IMR-90 (cell line): ENCODE measurements around the gene SLC2A14. TPM values are rescaled to one million over a fixed set of nuclear protein-coding genes. Genes with fewer than 3 reads are reported as not detected.
"Not testable (repeated sequence)": the region's sequence is repeated elsewhere in the genome, so short reads cannot be mapped to it uniquely, and the experiment has no call there.

Source experiments
- ATAC-seq: fragments of 200-7000 bp; cut with Tn5 transposase; 2 replicates; pipeline ENCODE4 v1.9.1; 2020; ENCODE audit warnings: low read depth, mild to moderate bottlenecking, moderate library complexity
- BruUV-seq: library from RNA; stranded (reverse); fragments of 400-500 nt; replicated peaks from 2 replicates; lab custom pipeline; 2021; lab: Mats Ljungman, UMichigan
- CTCF ChIA-PET: fragments of 300-600 bp; formaldehyde crosslinking; extraction: SDS; loops from one replicate; lab custom pipeline; 2021; ENCODE audit warnings: antibody characterized with exemption; lab: Yijun Ruan, JAX
- POLR2A ChIA-PET: fragments of 300-600 bp; sonication (Branson Sonifier 250); formaldehyde crosslinking; loops from one replicate; lab custom pipeline; 2022; ENCODE audit warnings: antibody characterized with exemption; ENCODE audit not compliant: unreplicated experiment; lab: Charles Lee
- DNase-seq: peaks from one replicate; pipeline ENCODE4 v3.0.0; 2013
- H2AFZ ChIP-seq: replicated peaks from 2 replicates; pipeline ENCODE3; 2013; ENCODE audit warnings: low read length, mild to moderate bottlenecking; ENCODE audit not compliant: poor library complexity
- H2AK5ac ChIP-seq: 2 replicates; pipeline ENCODE4 v1.6.1; 2013; ENCODE audit warnings: low read depth, low read length, inconsistent platforms
- H2AK9ac ChIP-seq: replicated peaks from 2 replicates; pipeline ENCODE3; 2013; ENCODE audit warnings: mild to moderate bottlenecking, low read depth, low read length, moderate library complexity; ENCODE audit not compliant: poor library complexity
- H2BK120ac ChIP-seq: 2 replicates; pipeline ENCODE4 v1.6.1; 2013; ENCODE audit warnings: low read depth, low read length, inconsistent platforms
- H2BK15ac ChIP-seq: 3 replicates; pipeline ENCODE4 v1.6.1; 2013; ENCODE audit warnings: low read depth, low read length, inconsistent platforms
- H2BK20ac ChIP-seq: 2 replicates; pipeline ENCODE4 v1.6.1; 2013; ENCODE audit warnings: low read depth, mild to moderate bottlenecking, inconsistent platforms, low read length, moderate library complexity
- H2BK5ac ChIP-seq: 2 replicates; pipeline ENCODE4 v1.6.1; 2013; ENCODE audit warnings: mild to moderate bottlenecking, low read depth, low read length, inconsistent platforms; ENCODE audit not compliant: poor library complexity, severe bottlenecking
- H3K14ac ChIP-seq: replicated peaks from 2 replicates; pipeline ENCODE4 v1.6.1; 2013; ENCODE audit warnings: low read depth, low read length, inconsistent platforms
- H3K18ac ChIP-seq: 2 replicates; pipeline ENCODE4 v1.6.1; 2013; ENCODE audit warnings: low read depth, low read length, control low read depth
- H3K23ac ChIP-seq: 2 replicates; pipeline ENCODE4 v1.6.1; 2013; ENCODE audit warnings: low read depth, low read length, inconsistent platforms
- H3K27ac ChIP-seq: 2 replicates; pipeline ENCODE4 v1.5.1; 2013; ENCODE audit warnings: mild to moderate bottlenecking, control low read depth, low read length; ENCODE audit not compliant: insufficient read depth
- H3K27me3 ChIP-seq: 2 replicates; pipeline ENCODE4 v1.6.1; 2013; ENCODE audit warnings: low read length; ENCODE audit not compliant: control insufficient read depth, insufficient read depth
- H3K36me3 ChIP-seq: 2 replicates; pipeline ENCODE4 v1.6.1; 2013; ENCODE audit warnings: low read length, mixed read lengths; ENCODE audit not compliant: control insufficient read depth, insufficient read depth
- H3K4ac ChIP-seq: 2 replicates; pipeline ENCODE4 v1.6.1; 2013; ENCODE audit warnings: low read depth, low read length, inconsistent platforms
- H3K4me1 ChIP-seq: 2 replicates; pipeline ENCODE4 v1.6.1; 2013; ENCODE audit warnings: low read length, mixed read lengths; ENCODE audit not compliant: control insufficient read depth, insufficient read depth
- H3K4me2 ChIP-seq: 2 replicates; pipeline ENCODE4 v1.6.1; 2013; ENCODE audit warnings: low read depth, mild to moderate bottlenecking, control low read depth, low read length, moderate library complexity
- H3K4me3 ChIP-seq: 2 replicates; pipeline ENCODE4 v1.5.1; 2013; ENCODE audit warnings: low read depth, mild to moderate bottlenecking, control low read depth, low read length, moderate library complexity; ENCODE audit not compliant: insufficient read depth
- H3K56ac ChIP-seq: 2 replicates; pipeline ENCODE4 v1.6.1; 2013; ENCODE audit warnings: low read length, inconsistent platforms; ENCODE audit not compliant: insufficient read depth; ENCODE audit errors: extremely low read depth
- H3K79me1 ChIP-seq, 2 experiments: 2 replicates each; pipeline ENCODE4 v1.6.1; 2013; ENCODE audit warnings: low read length in 2 of 2, inconsistent platforms in 1 of 2, low read depth in 1 of 2
- H3K9ac ChIP-seq: 2 replicates; pipeline ENCODE4 v1.6.1; 2013; ENCODE audit warnings: low read depth, low read length, control low read depth
- H3K9me1 ChIP-seq: 2 replicates; pipeline ENCODE4 v1.6.1; 2013; ENCODE audit warnings: low read length, inconsistent platforms; ENCODE audit not compliant: insufficient read depth
- H3K9me3 ChIP-seq: 2 replicates; pipeline ENCODE4 v1.6.1; 2013; ENCODE audit warnings: low read length; ENCODE audit not compliant: control insufficient read depth, insufficient read depth
- H4K20me1 ChIP-seq: 2 replicates; pipeline ENCODE4 v1.6.1; 2013; ENCODE audit warnings: low read length, inconsistent platforms; ENCODE audit not compliant: insufficient read depth
- H4K5ac ChIP-seq: 2 replicates; pipeline ENCODE4 v1.6.1; 2013; ENCODE audit warnings: mild to moderate bottlenecking, low read depth, low read length, control low read depth
- H4K8ac ChIP-seq, 2 experiments: 2 replicates each; pipeline ENCODE4 v1.6.1; 2013; ENCODE audit warnings: low read depth in 2 of 2, low read length in 2 of 2, control low read depth in 1 of 2, inconsistent platforms in 1 of 2
- H4K91ac ChIP-seq: 2 replicates; pipeline ENCODE4 v1.6.1; 2013; ENCODE audit warnings: low read depth, low read length, inconsistent platforms; ENCODE audit not compliant: insufficient read depth
- WGBS, 2 experiments: methylation state at CpG; one replicate each; pipeline versions ENCODE4 v1.1.5 to v1.1.7; 2013; ENCODE audit warnings: missing lambda C conversion rate in 2 of 2; ENCODE audit not compliant: insufficient read length in 1 of 2; ENCODE audit errors: extremely low coverage in 2 of 2; 5-methylcytosine and 5-hydroxymethylcytosine counted together
- dilution Hi-C: fragments of 300-500 bp; cut with HindIII; formaldehyde crosslinking; loops from one replicate; pipeline ENCODE4 v1.14.3; 2018; ENCODE audit warnings: low sequenced_read_pairs; ENCODE audit not compliant: unreplicated experiment
- in situ Hi-C: fragments of 300-500 bp; cut with MboI; formaldehyde crosslinking; loops from 3 replicates; pipeline ENCODE4 v1.14.3; 2019; ENCODE audit warnings: low sequenced_read_pairs, inconsistent platforms, mixed read lengths
- intact Hi-C: fragments of 100-400 bp; cut with micrococcal nuclease; formaldehyde crosslinking; loops from 2 replicates; pipeline ENCODE4 v1.10.0; 2022
- polyA plus RNA-seq, 3 experiments: library from polyadenylated mRNA; depleted of rRNA; stranded (reverse); fragments of >200 nt; gene quantifications; 2 replicates each; pipeline ENCODE4 v1.2.3, GENCODE V29; 2012; ENCODE audit warnings: low replicate concordance in 1 of 3
- total RNA-seq: library from RNA; depleted of rRNA; stranded (reverse); fragments of >200 nt; gene quantifications from 2 replicates; pipeline ENCODE4 v1.2.3, GENCODE V29; 2012

SLC2A14 gene
- total and polyA plus RNA-seq, 2 of the 4 experiments (the other 2 are of a cell fraction): 0.05 TPM; not detected in 1

DNA sequence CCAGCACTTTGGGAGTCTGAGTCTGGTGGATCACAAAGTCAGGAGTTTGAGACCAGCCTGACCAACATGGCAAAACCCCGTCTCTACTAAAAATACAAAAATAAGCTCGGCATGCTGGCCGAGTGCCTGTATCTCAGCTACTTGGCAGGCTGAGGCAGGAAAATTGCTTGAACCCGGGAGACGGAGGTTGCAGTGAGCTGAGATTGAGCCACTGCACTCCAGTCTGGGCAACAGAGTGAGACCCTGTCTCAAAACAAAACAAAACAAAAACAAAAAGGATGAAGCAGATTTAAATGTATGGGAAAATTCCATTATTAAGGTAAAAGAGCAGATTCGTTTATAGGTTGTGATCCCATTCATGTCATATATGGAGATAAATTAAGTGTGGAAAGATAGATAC, 66.4 kb downstream of the SLC2A14 start:
- H4K20me1 ChIP-seq, H3K4ac ChIP-seq, H3K56ac ChIP-seq, H3K14ac ChIP-seq, H3K18ac ChIP-seq, H2BK15ac ChIP-seq, H2AK5ac ChIP-seq, H3K9me3 ChIP-seq, H3K23ac ChIP-seq, H3K79me1 ChIP-seq, H2AFZ ChIP-seq, H2BK120ac ChIP-seq, BruUV-seq, H4K8ac ChIP-seq, DNase-seq, H3K4me1 ChIP-seq, H3K9ac ChIP-seq, H2BK20ac ChIP-seq, ATAC-seq, H4K5ac ChIP-seq, H3K36me3 ChIP-seq, H3K27ac ChIP-seq, H3K9me1 ChIP-seq, H4K91ac ChIP-seq, H3K4me3 ChIP-seq, dilution Hi-C loops, H2AK9ac ChIP-seq, H2BK5ac ChIP-seq, H3K4me2 ChIP-seq, H3K27me3 ChIP-seq, POLR2A ChIA-PET: not testable (repeated sequence)
- in situ Hi-C loops: loop anchor here (10.0 kb wide), 1 partner anchor 152 kb away; no protein-coding TSS in a partner anchor
- CTCF ChIA-PET: interaction anchor here (0.8 to 1.9 kb wide), 3 partner anchors 130 to 252 kb away, joined by 3 to 9 read pairs (median 3); no protein-coding TSS in a partner anchor
- intact Hi-C loops: loop anchor here (2.0 kb wide), 1 partner anchor 586 kb away; no protein-coding TSS in a partner anchor
- no CpG with 5 or more reads among the region's 6 CpGs for WGBS, 2 experiments
